ENCODE measurements around the gene MYH14.

DNA sequence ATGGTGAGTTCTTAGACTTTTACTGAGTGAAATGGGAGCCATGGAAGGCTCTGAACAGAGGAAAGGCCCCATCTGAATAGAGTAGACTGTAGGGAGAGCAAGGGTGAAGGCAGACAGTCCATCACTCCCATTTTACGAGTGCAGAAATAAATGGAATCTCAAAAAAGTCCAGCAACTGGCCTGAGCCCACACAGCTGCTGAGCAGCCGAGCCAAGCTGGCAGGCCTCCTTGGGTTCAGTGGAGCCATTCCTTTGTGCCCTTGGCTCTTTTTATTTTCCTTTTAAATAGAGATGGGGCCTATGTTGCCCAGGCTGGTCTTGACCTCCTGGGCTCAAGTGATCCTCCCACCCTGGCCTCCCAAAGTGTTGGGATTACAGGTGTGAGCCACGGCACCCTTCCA lies 1.0 kb upstream of the MYH14 start:
- no peak for TF ChIP-seq SRF (IDR thresholded peaks at IDR 0.05; ENCODE audit: low read depth, low read length)
- TF ChIP-seq SIN3A (conservative IDR thresholded peaks at IDR 0.05 in 1 of 2, IDR thresholded peaks at IDR 0.05 in 1 of 2; ENCODE audit: low read depth in 1 of 2, low read length in 2 of 2) = no peak
- TF ChIP-seq, protein P1, sequence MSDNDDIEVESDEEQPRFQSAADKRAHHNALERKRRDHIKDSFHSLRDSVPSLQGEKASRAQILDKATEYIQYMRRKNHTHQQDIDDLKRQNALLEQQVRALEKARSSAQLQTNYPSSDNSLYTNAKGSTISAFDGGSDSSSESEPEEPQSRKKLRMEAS (IDR thresholded peaks at IDR 0.05) = no peak
- no peak for TF ChIP-seq RXRA (IDR thresholded peaks at IDR 0.05; ENCODE audit: insufficient read depth, low read depth, low read length)
- TF ChIP-seq, protein P2, sequence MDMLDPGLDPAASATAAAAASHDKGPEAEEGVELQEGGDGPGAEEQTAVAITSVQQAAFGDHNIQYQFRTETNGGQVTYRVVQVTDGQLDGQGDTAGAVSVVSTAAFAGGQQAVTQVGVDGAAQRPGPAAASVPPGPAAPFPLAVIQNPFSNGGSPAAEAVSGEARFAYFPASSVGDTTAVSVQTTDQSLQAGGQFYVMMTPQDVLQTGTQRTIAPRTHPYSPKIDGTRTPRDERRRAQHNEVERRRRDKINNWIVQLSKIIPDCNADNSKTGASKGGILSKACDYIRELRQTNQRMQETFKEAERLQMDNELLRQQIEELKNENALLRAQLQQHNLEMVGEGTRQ (IDR thresholded peaks at IDR 0.05; ENCODE audit: low read length) = no peak
- TF ChIP-seq, protein P3, sequence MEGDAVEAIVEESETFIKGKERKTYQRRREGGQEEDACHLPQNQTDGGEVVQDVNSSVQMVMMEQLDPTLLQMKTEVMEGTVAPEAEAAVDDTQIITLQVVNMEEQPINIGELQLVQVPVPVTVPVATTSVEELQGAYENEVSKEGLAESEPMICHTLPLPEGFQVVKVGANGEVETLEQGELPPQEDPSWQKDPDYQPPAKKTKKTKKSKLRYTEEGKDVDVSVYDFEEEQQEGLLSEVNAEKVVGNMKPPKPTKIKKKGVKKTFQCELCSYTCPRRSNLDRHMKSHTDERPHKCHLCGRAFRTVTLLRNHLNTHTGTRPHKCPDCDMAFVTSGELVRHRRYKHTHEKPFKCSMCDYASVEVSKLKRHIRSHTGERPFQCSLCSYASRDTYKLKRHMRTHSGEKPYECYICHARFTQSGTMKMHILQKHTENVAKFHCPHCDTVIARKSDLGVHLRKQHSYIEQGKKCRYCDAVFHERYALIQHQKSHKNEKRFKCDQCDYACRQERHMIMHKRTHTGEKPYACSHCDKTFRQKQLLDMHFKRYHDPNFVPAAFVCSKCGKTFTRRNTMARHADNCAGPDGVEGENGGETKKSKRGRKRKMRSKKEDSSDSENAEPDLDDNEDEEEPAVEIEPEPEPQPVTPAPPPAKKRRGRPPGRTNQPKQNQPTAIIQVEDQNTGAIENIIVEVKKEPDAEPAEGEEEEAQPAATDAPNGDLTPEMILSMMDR (IDR thresholded peaks at IDR 0.05; ENCODE audit: control extremely low read depth in 1 of 3, insufficient read depth in 1 of 3, low read depth in 1 of 3, low read length in 3 of 3) = no peak
